Testis (tissue), 2 donors: Measurements from ENCODE around the gene IRF9.

Experiments used
- CTCF ChIP-seq, 3 experiments: fragments of 450-650 bp in 2 of 3; fragments of 200-600 bp in 1 of 3; sonication (generic) in 1 of 3; IDR thresholded peaks; one replicate each; pipeline ENCODE4 v1.5.1; 2016 to 2019; ENCODE audit warnings: antibody characterized with exemption in 3 of 3, mild to moderate bottlenecking in 2 of 3, moderate library complexity in 1 of 3
- POLR2A ChIP-seq: fragments of 450-650 bp; IDR thresholded peaks from one replicate; pipeline ENCODE4 v1.6.1; 2017; ENCODE audit warnings: antibody characterized with exemption, mild to moderate bottlenecking, moderate library complexity

- TF ChIP-seq CTCF (IDR thresholded peaks at IDR 0.05): peak; percentile 22 to 58 (median 46)
- TF ChIP-seq POLR2A: peak; percentile 14
These were observed 54.7 kb downstream of the IRF9 start, which contains the start of gene MDP1 for GRCh38 chr14:24215495-24216344.
